Glutamatergic neuron (in vitro differentiated cells): ENCODE measurements around the gene EFNA5. TPM values are rescaled to one million over a fixed set of nuclear protein-coding genes. Genes with fewer than 3 reads are reported as not detected.

Source experiments
- DNase-seq: peaks from one replicate; pipeline ENCODE4 v3.0.0; 2022
- H3K27ac Mint-ChIP-seq: one replicate; pipeline ENCODE4 v1.8.0; 2020; ENCODE audit warnings: mild to moderate bottlenecking, mixed read lengths, inconsistent platforms; ENCODE audit not compliant: unreplicated experiment
- H3K27me3 Mint-ChIP-seq: one replicate; pipeline ENCODE4 v1.8.0; 2020; ENCODE audit warnings: mild to moderate bottlenecking, moderate library complexity, mixed read lengths, inconsistent platforms; ENCODE audit not compliant: unreplicated experiment
- H3K36me3 Mint-ChIP-seq: one replicate; pipeline ENCODE4 v1.8.0; 2020; ENCODE audit warnings: mild to moderate bottlenecking, mixed read lengths, inconsistent platforms; ENCODE audit not compliant: unreplicated experiment
- H3K4me1 Mint-ChIP-seq: one replicate; pipeline ENCODE4 v1.8.0; 2020; ENCODE audit warnings: mild to moderate bottlenecking, low read depth, mixed read lengths, inconsistent platforms; ENCODE audit not compliant: unreplicated experiment
- H3K4me3 Mint-ChIP-seq: one replicate; pipeline ENCODE4 v1.8.0; 2020; ENCODE audit warnings: mild to moderate bottlenecking, mixed read lengths, inconsistent platforms; ENCODE audit not compliant: unreplicated experiment
- H3K9me3 Mint-ChIP-seq: one replicate; pipeline ENCODE4 v1.8.0; 2020; ENCODE audit warnings: mild to moderate bottlenecking, moderate library complexity, mixed read lengths, inconsistent platforms; ENCODE audit not compliant: unreplicated experiment
- total RNA-seq: library from RNA; stranded (reverse); fragmentation: NEBNext Ultra II Directional; extraction: Animal tissue kit (Norgen Biotek cat#: 25700); gene quantifications from one replicate; pipeline ENCODE4 v1.2.1, GENCODE V29; 2021; ENCODE audit not compliant: unreplicated experiment
- TF ChIP-seq, protein P1 (sequence below): fragments of 200-600 bp; sonication (generic); IDR thresholded peaks from one replicate; pipeline ENCODE4 v1.5.0; 2021; ENCODE audit not compliant: partially characterized antibody, unreplicated experiment

Gene EFNA5
- total RNA-seq, 1 donor from 2014 or later, result 158 TPM

DNA sequence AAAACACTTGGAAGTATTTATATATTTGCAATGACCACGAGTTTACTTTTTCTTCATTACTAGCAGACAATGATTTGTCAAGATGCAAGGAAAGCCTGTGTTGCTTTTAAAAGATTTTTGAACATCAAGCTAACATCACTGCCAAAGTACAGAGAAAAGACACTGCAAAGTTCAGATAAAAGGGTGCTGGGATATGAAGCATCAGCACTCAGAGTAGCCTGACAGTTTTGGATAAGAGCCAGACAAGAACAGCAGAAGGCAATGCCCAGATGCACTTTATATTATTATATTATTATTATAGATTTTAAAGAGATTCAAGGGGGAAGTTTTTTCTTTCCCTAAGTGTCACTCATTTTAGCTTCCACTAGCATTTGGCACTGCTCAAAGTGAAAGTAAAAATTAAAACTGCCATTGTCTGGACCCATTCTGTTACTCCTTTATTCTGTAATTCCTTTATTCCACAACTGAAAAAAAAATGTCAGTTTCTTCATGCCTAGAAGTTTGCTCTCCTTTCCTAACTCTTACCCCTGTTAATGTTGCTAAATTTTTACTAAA, 240.6 kb downstream of the EFNA5 start:
- TF ChIP-seq, protein P1, sequence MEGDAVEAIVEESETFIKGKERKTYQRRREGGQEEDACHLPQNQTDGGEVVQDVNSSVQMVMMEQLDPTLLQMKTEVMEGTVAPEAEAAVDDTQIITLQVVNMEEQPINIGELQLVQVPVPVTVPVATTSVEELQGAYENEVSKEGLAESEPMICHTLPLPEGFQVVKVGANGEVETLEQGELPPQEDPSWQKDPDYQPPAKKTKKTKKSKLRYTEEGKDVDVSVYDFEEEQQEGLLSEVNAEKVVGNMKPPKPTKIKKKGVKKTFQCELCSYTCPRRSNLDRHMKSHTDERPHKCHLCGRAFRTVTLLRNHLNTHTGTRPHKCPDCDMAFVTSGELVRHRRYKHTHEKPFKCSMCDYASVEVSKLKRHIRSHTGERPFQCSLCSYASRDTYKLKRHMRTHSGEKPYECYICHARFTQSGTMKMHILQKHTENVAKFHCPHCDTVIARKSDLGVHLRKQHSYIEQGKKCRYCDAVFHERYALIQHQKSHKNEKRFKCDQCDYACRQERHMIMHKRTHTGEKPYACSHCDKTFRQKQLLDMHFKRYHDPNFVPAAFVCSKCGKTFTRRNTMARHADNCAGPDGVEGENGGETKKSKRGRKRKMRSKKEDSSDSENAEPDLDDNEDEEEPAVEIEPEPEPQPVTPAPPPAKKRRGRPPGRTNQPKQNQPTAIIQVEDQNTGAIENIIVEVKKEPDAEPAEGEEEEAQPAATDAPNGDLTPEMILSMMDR, result no peak
- H3K36me3 Mint-ChIP-seq, result no peaks in the 10 kb centered on the region
- no peak for DNase-seq
- H3K4me1 Mint-ChIP-seq, result peaks cover 37% of the 10 kb centered on the region
- peaks cover 7% of the 10 kb centered on the region for H3K9me3 Mint-ChIP-seq
- peaks cover 2% of the 10 kb centered on the region for H3K27me3 Mint-ChIP-seq
- H3K27ac Mint-ChIP-seq, result no peak overlapping the region
- H3K4me3 Mint-ChIP-seq, result no peak overlapping the region

DNA sequence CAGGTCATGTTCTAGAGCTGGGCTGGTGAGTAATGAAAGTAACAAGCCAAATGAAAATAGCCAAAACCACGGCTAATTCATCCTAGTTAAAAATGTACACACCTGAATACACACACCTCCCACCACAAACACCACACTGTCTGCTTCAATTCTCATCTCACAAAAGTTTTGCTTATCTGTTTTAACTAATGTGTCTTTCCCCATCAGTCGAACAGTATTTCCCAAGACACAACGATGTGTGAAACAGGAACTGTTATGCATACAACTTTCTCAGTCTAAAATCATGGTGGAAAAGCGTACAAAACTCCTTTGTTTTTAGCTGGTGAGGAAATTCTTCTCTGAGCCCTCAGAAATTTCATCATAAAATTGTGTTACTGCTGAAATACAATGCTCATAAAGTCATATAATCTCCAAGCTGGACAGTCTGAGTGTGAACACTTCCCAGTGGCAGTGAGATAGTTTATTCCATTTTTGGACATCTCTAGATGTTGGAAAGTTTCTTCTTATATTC, 242.4 kb downstream of the EFNA5 start:
- DNase-seq, result no peak
- H3K4me3 Mint-ChIP-seq, result no peak overlapping the region
- no peaks in the 10 kb centered on the region for H3K27me3 Mint-ChIP-seq
- H3K4me1 Mint-ChIP-seq, result peaks cover 30% of the 10 kb centered on the region
- no peaks in the 10 kb centered on the region for H3K36me3 Mint-ChIP-seq
- H3K27ac Mint-ChIP-seq, result peak overlapping the region; percentile 45
- TF ChIP-seq, protein P1, result no peak
- H3K9me3 Mint-ChIP-seq, result peaks cover 9% of the 10 kb centered on the region

DNA sequence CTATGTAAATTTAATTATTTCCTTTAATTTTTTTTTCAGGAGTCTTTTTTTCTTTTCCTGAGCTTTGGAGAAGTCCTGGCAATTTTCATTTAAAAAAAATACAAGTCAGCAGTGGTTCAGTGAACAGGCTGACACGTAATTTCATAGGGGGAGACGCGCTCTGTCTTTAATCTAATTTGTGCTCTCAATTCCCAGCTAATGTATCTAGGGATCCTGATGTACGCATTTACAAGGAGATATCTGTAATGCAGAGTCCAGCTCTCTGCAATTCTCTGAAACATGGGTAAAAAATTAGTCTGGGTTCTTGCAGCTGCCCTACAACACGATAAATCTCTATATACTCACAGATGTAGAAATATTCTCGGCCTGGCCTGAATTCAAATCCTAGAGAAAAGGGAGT, 243.9 kb downstream of the EFNA5 start:
- Mint-ChIP-seq H3K4me3 (peak overlapping the region; percentile 14), H3K4me1 (peaks cover 29% of the 10 kb centered on the region), H3K27me3 (no peaks in the 10 kb centered on the region), H3K27ac (no peak overlapping the region), H3K9me3 (peaks cover 12% of the 10 kb centered on the region), H3K36me3 (no peaks in the 10 kb centered on the region)
- TF ChIP-seq, protein P1, result no peak
- DNase-seq, result no peak

DNA sequence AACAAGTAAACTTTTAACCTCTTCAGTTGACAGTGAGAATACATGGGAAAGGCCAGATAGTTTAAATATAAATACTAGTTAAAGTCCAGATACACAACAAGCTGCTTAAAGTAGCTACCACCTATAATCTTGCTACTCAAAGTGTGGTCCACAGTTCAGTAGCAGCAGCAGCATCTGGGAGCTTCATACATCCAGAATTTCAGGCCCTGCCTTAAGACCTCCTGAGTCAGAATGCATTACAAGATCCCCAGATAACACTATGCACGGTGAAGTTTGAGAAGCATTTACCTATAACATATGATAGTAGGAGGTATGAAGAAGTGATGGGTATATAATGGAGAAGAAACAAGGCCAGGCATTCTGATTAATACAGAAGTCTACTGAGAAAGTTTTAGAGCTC, 244.5 kb downstream of the EFNA5 start:
- Mint-ChIP-seq H3K9me3 (peaks cover 12% of the 10 kb centered on the region), H3K4me3 (no peak overlapping the region), H3K36me3 (no peaks in the 10 kb centered on the region), H3K27ac (no peak overlapping the region), H3K4me1 (peaks cover 27% of the 10 kb centered on the region), H3K27me3 (no peaks in the 10 kb centered on the region)
- TF ChIP-seq, protein P1, result no peak
- DNase-seq, result no peak

DNA sequence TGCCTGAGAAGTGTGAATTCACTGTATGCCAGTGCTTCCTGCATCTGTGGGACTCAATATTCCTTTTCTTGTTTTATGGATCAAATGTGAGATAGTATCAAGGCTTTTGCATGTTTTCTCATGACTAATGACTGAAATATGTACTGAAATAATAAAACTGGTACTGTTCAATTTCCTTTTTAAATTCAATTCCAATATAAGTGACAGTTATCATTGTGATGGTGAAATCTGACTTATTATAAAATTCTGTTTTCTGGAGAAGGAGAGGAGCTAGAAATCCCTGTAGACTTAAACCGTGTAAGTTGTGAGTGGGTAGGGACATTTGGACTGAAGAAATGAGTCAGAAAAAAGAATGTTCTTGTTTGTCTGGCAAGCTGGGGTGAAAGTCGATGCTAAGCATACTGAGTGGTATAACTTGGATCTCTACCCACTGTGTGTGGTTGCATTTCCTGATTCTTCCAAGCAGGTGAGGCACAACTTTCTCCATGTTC, 245.2 kb downstream of the EFNA5 start:
- DNase-seq, result no peak
- Mint-ChIP-seq H3K27ac (no peak overlapping the region), H3K27me3 (no peaks in the 10 kb centered on the region), H3K4me1 (peaks cover 27% of the 10 kb centered on the region), H3K4me3 (no peak overlapping the region), H3K36me3 (no peaks in the 10 kb centered on the region), H3K9me3 (peaks cover 12% of the 10 kb centered on the region)
- TF ChIP-seq, protein P1, result no peak
